ENCODE results near the gene MAPK4.
"Not testable (repeated sequence)": the region's sequence is repeated elsewhere in the genome, so short reads cannot be mapped to it uniquely, and the experiment has no call there.

MAPK4 gene

DNA sequence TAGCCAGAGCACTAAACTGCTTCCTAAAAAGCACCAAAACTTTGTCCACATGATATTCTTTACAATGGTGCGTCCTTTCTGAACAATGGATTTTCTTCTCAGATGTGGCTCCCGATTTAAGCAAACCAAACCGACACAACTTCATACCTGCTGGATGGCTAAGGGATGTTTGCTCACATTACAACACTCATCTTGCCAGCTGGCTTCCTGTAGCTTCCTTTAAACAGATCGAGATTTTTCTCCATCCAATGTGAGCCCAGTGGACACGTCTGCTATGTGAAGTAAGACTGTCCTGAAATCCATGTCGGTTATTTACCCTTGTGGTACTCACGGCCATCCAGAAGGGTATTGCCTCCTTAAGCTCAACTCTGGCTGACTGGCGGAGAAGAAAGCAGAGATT lies 126.5 kb downstream of the MAPK4 start:
- H3K4me3 ChIP-seq (ENCODE audit: low read length), result no peak overlapping the region
- no peak for TF ChIP-seq ZNF274 (IDR thresholded peaks at IDR 0.05; ENCODE audit: low read depth, low read length)

- no peak overlapping the region for H3K4me3 ChIP-seq (ENCODE audit: low read length)
- no peak for TF ChIP-seq ZNF274 (IDR thresholded peaks at IDR 0.05; ENCODE audit: low read depth, low read length)
Observed at GRCh38 chr18:50687491-50687890, 127.6 kb downstream of the MAPK4 start.

GRCh38 chr18:50689578-50689977 lies 129.7 kb downstream of the MAPK4 start:
- H3K4me3 ChIP-seq (ENCODE audit: low read length), result no peak overlapping the region
- TF ChIP-seq ZNF274 (IDR thresholded peaks at IDR 0.05; ENCODE audit: low read depth, low read length), result no peak

DNA sequence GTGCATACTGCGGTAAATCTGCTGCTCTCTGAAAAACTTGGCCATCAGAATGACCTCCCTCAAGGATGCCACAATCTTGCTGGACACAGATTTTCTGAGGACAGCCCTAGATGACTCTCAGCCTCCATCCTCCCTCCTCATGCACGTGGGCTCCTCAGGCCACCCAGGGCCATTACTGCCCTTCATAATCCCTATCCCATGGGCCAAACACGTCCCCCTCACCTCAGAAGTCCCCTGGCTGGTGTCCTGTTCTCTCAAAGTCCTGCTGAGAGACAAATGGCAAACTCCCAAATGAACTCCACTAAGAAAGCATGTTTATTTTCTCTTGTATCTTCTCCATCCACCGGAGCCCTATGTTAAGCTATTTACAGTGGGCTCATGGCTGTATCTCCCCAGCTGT lies 134.3 kb downstream of the MAPK4 start:
- H3K4me3 ChIP-seq (ENCODE audit: low read length), result no peak overlapping the region
- TF ChIP-seq ZNF274 (IDR thresholded peaks at IDR 0.05; ENCODE audit: low read depth, low read length), result no peak

DNA sequence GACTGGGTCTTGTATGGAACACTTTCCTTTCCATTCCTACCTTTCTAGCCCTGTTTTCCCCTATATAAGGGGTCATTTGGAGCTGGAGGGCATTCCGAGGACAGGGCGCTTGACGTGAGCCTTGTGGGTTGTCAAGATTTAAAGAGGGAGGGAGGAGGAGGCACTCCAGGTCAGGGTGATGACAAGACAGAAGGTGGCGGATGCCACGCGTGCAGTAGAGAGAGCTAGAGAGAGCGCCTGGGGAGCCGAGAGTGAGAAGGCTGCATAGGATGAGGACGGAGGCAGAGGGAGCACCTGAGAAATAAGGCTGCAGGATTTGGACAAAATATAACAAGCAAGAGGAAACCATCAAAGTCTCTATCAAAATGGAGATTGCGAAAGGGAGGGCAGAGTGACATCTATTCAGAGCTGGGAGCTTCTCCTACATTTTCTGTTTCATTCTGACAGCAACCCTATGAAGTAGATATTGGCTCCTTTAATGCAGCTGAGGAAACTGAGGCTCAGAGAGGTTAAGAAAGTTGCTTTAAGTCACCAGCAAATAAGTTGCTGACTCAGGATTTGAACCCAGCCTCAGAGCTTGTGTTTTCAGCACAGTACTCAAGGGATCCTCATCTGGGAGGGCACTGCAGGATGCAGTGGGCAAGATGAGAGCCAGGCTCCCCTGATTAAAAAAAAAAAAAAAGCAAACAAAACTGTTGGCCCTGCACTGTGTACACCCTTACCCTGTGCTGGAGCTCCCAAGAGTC lies 135.7 kb downstream of the MAPK4 start:
- H3K4me3 ChIP-seq (ENCODE audit: low read length), result no peak overlapping the region
- TF ChIP-seq ZNF274 (IDR thresholded peaks at IDR 0.05; ENCODE audit: low read depth, low read length), result no peak

GRCh38 chr18:50696436-50696835 lies 136.5 kb downstream of the MAPK4 start:
- no peak for TF ChIP-seq ZNF274 (IDR thresholded peaks at IDR 0.05; ENCODE audit: low read depth, low read length)
- H3K4me3 ChIP-seq (ENCODE audit: low read length), result no peak overlapping the region

- TF ChIP-seq ZNF274 (IDR thresholded peaks at IDR 0.05; ENCODE audit: low read depth, low read length), result no peak
- H3K4me3 ChIP-seq (ENCODE audit: low read length), result no peak overlapping the region
Observed at GRCh38 chr18:50696929-50697328, 137.0 kb downstream of the MAPK4 start.

DNA sequence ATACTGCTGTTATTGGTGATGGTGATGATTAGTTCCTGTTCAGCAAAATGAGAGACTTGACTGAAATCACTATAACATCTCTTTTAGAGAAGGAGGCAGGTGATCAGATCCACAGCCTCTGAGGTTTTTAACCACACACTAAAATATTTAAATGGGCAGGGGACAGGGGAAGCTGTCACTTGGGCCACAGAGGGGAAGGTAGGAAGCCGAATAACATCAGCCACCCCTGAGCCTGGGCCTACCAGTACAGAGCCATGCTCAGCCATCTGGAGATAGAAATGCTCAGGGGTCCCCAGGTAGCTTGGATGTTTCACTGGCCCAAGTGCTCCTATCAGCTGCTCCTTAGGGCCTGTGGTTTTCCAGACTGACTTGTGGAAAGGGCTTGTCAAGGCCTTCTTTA lies 137.6 kb downstream of the MAPK4 start:
- H3K4me3 ChIP-seq (ENCODE audit: low read length), result no peak overlapping the region
- TF ChIP-seq ZNF274 (IDR thresholded peaks at IDR 0.05; ENCODE audit: low read depth, low read length), result no peak

DNA sequence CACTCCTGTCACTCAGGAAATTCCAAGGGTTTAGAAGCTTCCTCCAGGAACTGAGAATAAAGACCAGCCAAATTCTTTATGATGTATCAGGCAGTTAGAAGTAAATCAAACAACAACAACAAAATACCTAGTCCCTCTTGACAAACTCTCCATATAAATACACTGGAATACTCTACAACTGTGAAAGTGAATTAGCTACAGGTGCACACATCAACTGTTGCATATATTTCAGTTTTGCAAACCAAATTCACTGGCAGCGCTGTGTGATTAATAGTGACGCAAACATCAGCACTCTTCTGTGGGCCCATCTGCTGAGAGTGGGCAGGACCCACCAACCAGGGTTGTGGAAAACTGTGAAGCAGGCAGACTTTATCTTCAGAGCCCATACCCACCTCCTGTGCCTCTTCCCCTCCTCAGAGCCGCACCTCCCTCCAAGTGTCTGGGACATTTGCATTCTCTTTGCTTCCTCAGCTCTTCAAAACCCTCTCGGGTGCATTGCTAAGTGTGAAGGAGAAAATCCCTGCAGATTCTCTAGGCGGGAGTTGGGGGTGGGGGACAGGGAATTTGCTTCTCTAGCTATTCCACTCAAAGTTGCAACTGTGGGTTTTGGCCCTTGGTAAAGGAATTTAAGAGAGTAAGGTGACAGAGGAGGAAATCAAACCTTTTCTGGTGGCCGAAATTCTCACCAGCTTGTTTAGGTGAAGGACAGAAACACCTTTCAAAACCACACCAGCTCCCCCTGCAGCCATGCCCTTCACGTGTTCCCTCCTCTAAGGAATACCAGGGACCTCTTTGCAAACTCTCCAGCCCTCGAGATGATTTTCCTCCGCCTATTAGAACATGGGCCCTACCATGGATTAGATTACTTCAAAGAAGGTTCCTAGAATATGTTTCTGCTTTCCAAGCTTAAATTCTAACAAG lies 140.6 kb downstream of the MAPK4 start:
- TF ChIP-seq ZNF274 (IDR thresholded peaks at IDR 0.05; ENCODE audit: low read depth, low read length), result no peak
- no peak overlapping the region for H3K4me3 ChIP-seq (ENCODE audit: low read length)

- H3K4me3 ChIP-seq (ENCODE audit: low read length), result no peak overlapping the region
- TF ChIP-seq ZNF274 (IDR thresholded peaks at IDR 0.05; ENCODE audit: low read depth, low read length), result no peak
Observed at GRCh38 chr18:50704357-50704940, 144.6 kb downstream of the MAPK4 start.

DNA sequence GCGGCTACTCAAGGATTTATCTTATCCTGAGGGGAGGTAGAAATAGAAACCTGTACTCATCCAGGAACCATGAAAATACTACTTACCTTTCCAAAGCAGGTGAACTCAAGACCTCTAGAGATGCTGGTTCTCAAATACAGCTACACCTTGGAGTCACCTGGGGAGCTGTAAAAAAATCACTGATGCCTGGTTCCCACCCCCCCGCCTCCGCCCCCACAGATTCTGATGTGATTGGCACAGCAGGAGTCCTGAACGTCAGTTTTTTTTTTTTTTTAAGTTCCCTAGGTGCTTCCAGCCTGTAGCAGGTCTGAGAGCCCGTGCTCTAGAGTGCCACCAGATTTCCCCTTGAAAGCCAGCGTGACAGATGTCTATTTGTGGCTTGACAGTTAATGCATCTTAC lies 146.3 kb downstream of the MAPK4 start:
- no peak overlapping the region for H3K4me3 ChIP-seq (ENCODE audit: low read length)
- TF ChIP-seq ZNF274 (IDR thresholded peaks at IDR 0.05; ENCODE audit: low read depth, low read length), result no peak

DNA sequence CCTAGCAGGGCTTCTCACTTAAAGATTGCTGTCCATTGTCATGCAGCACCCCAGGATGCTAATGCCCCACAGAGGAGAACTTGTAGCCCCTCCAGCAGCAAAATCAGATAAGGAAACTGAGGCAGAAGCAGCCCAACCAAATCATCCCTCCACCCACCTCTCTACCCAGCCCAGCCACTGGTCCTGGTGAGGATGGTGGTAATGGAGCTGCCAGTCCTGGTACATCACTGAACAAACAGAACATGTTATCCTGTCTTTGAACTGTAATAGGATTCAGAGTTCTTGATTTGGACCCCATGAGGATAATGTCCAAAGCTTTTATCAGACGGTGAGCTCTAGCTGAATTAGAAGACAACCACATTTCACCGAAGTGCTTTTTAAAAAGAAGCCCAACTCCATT lies 146.8 kb downstream of the MAPK4 start:
- no peak for TF ChIP-seq ZNF274 (IDR thresholded peaks at IDR 0.05; ENCODE audit: low read depth, low read length)
- no peak overlapping the region for H3K4me3 ChIP-seq (ENCODE audit: low read length)

DNA sequence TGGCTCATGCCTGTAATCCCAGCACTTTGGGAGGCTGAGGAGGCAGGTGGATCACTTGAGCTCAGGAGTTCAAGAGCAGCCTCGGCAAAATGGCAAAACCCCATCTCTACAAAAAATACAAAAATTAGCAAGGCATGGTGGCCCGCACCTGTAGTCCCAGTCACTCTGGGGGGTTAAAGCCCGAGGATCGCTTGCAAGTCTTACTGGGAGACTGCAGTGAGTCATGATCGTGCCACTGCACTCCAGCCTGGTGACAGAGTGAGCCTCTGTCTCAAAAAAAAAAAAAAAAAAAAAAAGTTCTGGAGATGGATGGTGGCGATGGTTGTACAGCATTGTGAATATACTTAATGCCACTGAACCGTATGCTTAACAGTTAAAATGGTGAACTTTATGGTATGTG lies 147.4 kb downstream of the MAPK4 start:
- not testable (repeated sequence) for H3K4me3 ChIP-seq (ENCODE audit: low read length)

DNA sequence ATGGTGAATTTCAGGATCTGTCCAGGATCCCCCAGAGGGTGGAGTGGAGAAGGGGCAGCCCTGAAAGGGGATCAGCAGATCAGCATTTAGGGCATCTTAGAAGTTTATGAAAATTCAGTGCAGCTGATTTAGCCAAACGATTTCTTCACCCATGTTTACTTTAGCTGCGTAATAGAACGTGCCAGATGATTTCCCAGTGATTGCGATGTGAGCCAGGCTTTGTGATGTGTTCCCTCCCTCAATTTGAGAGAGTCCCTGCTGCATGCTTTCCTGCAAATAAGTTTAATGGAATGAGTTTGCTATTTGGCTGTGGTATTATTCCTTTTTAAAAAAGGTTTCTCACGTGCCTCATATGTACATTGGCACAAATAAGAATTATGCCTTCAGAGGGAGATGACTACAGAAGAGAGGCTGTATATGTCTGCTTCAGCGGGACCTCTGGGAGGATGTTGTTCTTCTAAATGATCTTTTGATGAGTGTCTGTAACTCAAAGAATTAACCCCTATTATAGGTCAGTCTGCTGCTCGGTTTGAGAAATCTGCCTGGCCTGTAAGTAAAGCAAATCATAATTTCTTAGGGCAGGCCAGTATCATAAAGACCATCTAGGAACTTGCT lies 148.1 kb downstream of the MAPK4 start:
- no peak for TF ChIP-seq ZNF274 (IDR thresholded peaks at IDR 0.05; ENCODE audit: low read depth, low read length)
- no peak overlapping the region for H3K4me3 ChIP-seq (ENCODE audit: low read length)

Measured in GM08714 (cell line).